Hindlimb muscle (tissue), 1 donor: Measurements from ENCODE around the gene PGGHG. TPM values are rescaled to one million over a fixed set of nuclear protein-coding genes. Genes with fewer than 3 reads are reported as not detected.
"Not testable (repeated sequence)": the region's sequence is repeated elsewhere in the genome, so short reads cannot be mapped to it uniquely, and the experiment has no call there.

ENCODE experiments used
- DNase-seq: peaks from one replicate; pipeline ENCODE4 v3.0.0-alpha.2; 2013
- polyA plus RNA-seq: library from polyadenylated mRNA; unstranded; fragments of 120-200 nt; gene quantifications from one replicate; pipeline ENCODE4 v1.2.1, GENCODE V29; 2013; ENCODE audit not compliant: insufficient read length

The PGGHG gene
- polyA plus RNA-seq = 15.6 TPM

- DNase-seq = no peak
These were observed at the start of gene PGGHG for GRCh38 chr11:288478-289397. Gene PGGHG, plus strand, starts transcription at chr11:289126. Its CDS starts 691 bp downstream, at chr11:289817.

GRCh38 chr11:240315-240714, 48.6 kb upstream of the PGGHG start:
- no peak for DNase-seq

- no peak for DNase-seq
These were observed 47.3 kb upstream of the PGGHG start for GRCh38 chr11:241634-242033.

GRCh38 chr11:244376-244775, 44.5 kb upstream of the PGGHG start:
- no peak for DNase-seq

GRCh38 chr11:249062-249461, 39.9 kb upstream of the PGGHG start:
- DNase-seq = no peak

- DNase-seq = no peak
These were observed 38.7 kb upstream of the PGGHG start for GRCh38 chr11:250274-250673.

- no peak for DNase-seq
These were observed 38.1 kb upstream of the PGGHG start for GRCh38 chr11:250740-251299.

GRCh38 chr11:251550-251949, 37.4 kb upstream of the PGGHG start:
- no peak for DNase-seq

GRCh38 chr11:252666-253065, 36.3 kb upstream of the PGGHG start:
- DNase-seq = no peak

- DNase-seq = no peak
These were observed 35.6 kb upstream of the PGGHG start for GRCh38 chr11:253160-253885.

- no peak for DNase-seq
These were observed 35.0 kb upstream of the PGGHG start for GRCh38 chr11:253886-254270.

GRCh38 chr11:255176-255575, 33.8 kb upstream of the PGGHG start:
- no peak for DNase-seq

GRCh38 chr11:255816-256215, 33.1 kb upstream of the PGGHG start:
- no peak for DNase-seq

- DNase-seq = no peak
These were observed 31.8 kb upstream of the PGGHG start for GRCh38 chr11:256952-257737.

- DNase-seq = no peak
These were observed 31.0 kb upstream of the PGGHG start for GRCh38 chr11:257766-258493.

- no peak for DNase-seq
These were observed 29.5 kb upstream of the PGGHG start for GRCh38 chr11:259413-259812.

- DNase-seq = no peak
These were observed 27.3 kb upstream of the PGGHG start for GRCh38 chr11:261624-262023.

GRCh38 chr11:266676-267439, 22.1 kb upstream of the PGGHG start:
- DNase-seq = no peak

GRCh38 chr11:267491-267994, 21.4 kb upstream of the PGGHG start:
- no peak for DNase-seq

- not testable (repeated sequence) for DNase-seq
These were observed 20.2 kb upstream of the PGGHG start for GRCh38 chr11:268716-269145.
